Peyer's patch (tissue), 4 donors: Measurements from ENCODE around the gene RAB27B.

Experiments used
- POLR2A ChIP-seq, 2 donors: fragments of 450-650 bp; IDR thresholded peaks; one replicate each; pipeline ENCODE4 v1.5.1; 2017; ENCODE audit warnings: antibody characterized with exemption in 2 of 2, mild to moderate bottlenecking in 2 of 2, moderate library complexity in 2 of 2
- TF ChIP-seq, protein P1 (sequence below), 6 experiments: fragments of 450-650 bp in 4 of 6; fragments of 200-600 bp in 2 of 6; sonication (generic) in 1 of 6; IDR thresholded peaks; one replicate each; pipeline ENCODE4 v1.5.1; 2017 to 2019; ENCODE audit warnings: antibody characterized with exemption in 6 of 6, mild to moderate bottlenecking in 3 of 6, moderate library complexity in 1 of 6

DNA sequence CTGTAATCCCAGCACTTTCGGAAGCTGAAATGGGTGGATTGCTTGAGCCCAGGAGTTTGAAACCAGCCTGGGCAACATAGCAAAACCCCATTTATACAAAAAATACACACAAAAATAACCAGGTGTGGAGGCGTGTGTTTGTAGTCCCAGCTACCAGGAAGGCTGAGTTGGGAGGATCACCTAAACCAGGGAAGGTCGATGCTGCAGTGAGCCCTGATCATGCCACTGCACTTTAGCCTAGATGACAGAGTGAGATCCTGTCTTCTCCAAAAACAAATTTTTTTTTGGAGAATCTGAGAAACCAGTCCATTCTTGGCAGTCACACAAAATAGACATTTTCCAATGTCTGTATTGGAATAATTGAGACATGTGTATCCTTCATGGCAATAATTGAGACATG lies 46.8 kb downstream of the RAB27B start:
- TF ChIP-seq, protein P1, sequence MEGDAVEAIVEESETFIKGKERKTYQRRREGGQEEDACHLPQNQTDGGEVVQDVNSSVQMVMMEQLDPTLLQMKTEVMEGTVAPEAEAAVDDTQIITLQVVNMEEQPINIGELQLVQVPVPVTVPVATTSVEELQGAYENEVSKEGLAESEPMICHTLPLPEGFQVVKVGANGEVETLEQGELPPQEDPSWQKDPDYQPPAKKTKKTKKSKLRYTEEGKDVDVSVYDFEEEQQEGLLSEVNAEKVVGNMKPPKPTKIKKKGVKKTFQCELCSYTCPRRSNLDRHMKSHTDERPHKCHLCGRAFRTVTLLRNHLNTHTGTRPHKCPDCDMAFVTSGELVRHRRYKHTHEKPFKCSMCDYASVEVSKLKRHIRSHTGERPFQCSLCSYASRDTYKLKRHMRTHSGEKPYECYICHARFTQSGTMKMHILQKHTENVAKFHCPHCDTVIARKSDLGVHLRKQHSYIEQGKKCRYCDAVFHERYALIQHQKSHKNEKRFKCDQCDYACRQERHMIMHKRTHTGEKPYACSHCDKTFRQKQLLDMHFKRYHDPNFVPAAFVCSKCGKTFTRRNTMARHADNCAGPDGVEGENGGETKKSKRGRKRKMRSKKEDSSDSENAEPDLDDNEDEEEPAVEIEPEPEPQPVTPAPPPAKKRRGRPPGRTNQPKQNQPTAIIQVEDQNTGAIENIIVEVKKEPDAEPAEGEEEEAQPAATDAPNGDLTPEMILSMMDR (IDR thresholded peaks at IDR 0.05) = no peak
- no peak for TF ChIP-seq POLR2A (IDR thresholded peaks at IDR 0.05)
